Jurkat, Clone E6-1 (cell line): ENCODE results near the gene PRRT4.

Experiments
- DNase-seq: peaks from one replicate; pipeline ENCODE4 v3.0.0-alpha.2; 2011; ENCODE audit warnings: low read depth, low spot score
- H3K4me3 ChIP-seq: 2 replicates; pipeline ENCODE4 v1.5.1; 2011; ENCODE audit warnings: mild to moderate bottlenecking, low read length, control low read depth, moderate library complexity

Gene PRRT4

DNA sequence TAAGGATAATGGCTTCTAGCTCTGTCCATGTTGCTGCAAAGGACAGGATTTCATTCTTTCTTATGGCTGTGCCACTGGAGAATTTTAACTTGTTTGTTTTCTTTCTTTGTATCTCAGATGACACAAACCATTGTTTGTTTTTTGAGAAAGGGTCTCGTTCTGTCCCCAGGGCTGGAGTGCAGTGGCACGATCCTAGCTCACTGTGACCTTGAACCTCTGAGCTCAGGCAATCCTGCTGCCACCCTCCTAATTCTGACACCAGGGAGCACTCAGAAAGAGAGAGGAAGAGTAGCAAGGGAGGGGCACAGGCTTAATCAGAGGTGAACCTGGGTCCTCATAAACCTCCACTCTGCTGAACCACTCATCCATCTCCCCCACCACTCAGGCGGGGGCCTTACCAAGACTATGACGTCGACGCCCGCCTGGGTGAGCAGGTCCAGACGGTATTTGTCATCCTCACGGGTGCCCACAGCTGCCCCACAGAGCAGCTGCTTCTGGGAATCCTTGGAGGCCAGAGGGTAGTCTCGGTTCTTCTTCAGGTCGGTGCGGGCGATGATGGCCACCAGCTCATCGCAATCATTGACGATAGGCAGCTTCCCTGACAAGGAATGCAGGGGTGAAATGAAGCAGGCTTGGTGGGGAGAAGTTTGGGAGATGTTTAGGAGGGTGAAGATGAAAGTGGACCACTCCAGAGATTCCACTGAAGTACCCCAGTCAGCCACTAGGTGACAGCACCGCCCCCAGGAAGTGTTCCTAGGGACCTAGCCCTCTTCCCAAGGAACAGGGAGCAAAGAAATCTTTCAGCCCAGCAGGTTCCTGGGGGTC, 36.7 kb upstream of the PRRT4 start:
- DNase-seq, result no peak
- no peak overlapping the region for H3K4me3 ChIP-seq

DNA sequence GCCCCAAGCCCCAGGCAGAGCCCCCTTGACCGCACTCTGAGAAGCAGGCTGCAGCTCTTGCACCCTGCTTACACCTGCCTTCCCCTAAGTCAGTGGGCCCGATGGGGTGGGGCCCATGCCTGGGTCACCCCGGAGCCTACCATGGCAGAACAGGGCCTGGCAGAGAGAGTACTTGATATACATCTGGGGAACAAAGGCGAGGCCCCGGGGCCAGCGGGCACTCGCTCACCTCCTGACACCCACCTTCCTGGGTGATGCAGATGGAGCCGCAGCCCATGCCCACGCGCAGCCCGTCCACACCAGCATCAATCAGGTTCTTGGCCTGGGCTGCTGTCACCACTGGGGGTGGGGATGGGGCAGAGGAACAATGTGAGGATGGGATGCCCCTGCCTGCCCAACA, 34.9 kb upstream of the PRRT4 start:
- no peak for DNase-seq
- H3K4me3 ChIP-seq, result no peak overlapping the region

DNA sequence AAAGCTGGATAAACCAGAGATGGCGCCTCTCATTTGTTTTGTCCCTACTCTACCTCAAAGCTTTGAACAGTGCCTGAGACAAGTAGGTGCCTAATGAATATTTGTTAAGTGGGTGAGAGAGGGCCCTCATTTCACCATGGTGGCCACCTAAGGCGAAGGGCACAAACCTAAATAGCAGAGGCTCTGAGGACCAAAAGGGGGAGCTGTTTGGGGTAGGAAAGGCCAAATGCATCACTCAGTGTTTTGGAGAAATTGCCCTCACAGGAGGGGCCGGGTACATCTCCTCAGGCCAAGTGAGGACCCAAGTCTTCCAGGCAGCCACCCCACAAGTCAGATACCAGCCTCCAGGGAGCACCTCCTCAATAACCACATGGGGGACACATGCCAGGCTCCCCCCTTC, 34.3 kb upstream of the PRRT4 start:
- DNase-seq, result no peak
- no peak overlapping the region for H3K4me3 ChIP-seq

DNA sequence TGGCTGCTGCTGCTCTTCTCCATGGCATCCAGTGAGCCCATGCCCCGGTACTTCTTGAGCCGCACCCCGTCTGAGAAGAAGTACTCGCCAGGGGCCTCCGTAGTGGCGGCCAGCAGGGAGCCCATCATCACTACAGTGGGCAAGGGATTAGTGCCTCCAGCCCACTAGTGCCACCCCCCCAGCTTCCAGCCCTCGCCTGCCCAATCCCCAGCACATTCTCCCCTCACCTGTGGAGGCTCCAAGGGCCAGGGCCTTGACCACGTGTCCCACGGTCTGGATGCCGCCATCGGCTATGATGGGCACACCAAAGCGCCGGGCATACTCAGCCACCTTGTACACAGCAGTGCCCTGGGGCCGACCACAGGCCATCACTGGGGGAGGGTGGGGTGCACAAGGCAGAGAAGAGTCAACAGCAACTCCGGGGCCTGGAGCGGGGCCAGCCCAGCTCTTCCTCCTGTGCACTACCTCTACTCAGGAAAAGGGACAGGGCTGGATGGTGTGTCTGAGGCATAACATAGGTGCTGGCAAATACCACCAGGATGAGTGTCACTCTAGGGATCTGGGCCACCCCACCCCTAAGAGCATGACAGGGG, 33.5 kb upstream of the PRRT4 start:
- DNase-seq, result no peak
- no peak overlapping the region for H3K4me3 ChIP-seq

DNA sequence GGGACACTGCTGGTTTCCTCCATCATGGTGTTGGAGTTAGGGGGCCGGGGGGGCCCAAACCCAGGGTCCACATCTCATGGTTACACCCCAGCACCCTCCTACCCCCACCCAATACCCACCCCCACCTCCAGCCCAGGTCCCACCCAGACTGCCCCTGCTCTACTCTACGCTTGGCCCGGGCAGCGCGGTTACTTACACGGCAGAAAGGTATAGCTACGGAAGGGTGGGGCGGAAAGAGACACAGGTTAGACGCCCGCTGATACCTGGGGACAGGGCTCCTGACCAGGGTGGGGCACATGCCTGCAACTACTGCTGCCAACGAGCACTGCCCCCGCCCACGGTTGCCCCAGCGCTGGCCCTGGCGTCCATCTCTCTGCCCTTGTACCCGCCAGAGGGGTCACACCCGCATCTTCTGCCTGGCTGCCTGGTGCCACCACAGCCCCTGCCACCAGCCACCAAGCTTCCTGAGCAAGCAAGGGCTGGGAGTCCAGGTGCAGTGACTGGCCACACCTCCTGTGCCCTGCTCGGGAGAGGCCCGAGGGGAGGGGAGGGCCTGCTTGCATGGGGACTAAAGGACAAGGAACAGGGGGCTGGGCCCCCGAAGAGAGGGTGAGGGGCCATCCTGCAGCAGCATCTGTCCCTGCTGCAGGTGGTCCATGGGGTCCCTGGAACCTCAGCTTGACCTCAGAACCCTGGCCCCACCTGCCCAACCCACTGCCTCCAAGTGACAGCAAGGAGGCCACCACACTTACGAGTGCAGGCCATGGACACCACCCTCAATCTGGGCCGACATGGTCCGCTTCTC, 32.2 kb upstream of the PRRT4 start:
- no peak for DNase-seq
- no peak overlapping the region for H3K4me3 ChIP-seq

DNA sequence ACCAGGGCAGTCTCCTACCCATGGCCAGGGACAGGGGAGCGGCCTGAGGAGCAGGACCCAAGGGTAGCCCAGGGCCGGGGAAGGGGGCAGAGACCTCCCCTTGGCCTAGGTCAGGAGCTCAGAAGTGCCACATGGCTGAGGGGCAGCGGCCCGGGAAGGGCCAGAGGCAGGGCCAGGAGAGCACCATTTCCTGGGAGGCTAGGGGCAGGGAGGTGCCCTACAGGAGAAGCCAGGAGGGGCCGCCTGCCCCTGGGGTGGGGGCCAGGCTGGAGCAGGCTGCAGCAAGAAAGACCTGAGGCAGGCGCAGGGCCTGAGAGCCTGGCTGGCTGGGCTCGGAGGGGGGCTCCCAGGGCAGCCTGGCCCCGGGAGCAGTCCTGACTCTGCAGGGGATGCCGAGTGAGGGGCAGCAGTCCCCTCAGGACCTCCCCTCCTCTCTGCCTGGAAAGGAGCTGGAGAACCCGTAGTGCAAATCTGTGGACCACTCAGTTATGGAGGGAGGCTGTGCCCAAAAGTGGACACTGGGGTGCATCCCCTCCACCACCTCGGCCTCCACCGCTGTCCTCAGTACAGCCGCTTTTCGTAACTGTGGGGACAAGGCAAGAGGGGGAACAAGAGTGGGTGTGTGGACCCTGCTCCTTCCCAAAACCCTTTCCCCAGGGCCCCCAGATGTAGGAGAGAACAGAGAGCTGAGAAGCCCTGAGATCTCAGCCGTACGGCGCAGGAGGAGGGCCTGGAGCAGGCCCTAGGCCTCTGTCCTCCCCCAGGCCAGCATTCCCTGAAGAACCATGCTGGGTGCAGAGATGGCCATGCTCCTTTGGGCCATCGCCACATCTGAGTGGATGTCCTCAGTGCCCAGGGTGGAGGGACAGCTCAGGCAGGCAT, 31.2 kb upstream of the PRRT4 start:
- DNase-seq, result no peak
- H3K4me3 ChIP-seq, result no peak overlapping the region

DNA sequence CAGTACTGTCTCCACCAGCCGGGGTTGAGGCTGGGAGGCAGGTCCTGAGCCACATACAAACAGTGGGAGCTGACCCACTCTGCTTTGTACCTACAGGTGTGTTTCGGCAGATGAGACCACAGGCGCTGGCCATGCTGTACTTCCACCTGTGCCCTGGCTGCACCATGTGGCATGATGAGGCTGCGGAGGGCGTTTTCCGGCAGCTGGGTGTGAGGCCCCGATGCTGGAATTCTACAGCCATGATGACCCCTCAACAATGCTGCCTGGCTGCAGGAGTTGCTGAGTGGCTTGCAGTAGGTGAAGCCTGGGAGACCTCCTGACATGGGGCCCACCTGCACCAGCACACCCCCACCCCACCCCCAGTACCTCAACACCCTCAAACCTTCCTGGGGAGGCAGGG, 30.3 kb upstream of the PRRT4 start:
- no peak overlapping the region for H3K4me3 ChIP-seq
- DNase-seq, result no peak

DNA sequence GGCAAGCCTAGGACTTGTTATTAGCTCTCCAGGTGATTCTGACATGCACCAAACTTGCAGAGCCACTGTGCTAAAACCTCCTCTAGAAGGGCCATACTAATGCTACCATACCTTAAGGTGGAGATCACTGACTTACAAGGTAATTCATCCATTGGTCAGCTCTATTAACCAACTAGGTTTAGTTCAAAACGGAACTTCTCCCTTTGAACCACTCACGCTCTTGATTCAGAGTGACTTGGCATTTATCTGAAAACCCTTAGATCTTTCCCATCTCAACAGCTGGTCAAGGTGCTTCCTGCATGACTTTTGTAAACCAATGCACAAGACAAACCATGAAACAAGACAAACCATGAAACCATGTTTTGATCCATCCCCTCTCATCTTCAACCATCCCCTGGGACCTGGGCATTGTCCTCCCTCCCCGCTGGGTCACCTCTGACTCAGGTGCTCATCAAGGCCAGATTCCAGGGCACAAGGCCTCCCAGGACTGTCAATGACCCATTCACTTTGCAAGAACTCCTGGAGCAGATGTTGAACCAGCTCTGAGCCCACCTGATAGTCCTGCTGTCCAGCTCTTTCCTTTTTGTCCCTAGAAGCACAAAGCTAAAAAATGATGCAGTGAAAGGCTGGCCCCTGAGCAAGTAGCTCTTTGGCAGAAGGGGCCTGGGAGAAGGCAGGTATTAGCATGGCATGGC, 29.5 kb upstream of the PRRT4 start:
- no peak overlapping the region for H3K4me3 ChIP-seq
- DNase-seq, result no peak

DNA sequence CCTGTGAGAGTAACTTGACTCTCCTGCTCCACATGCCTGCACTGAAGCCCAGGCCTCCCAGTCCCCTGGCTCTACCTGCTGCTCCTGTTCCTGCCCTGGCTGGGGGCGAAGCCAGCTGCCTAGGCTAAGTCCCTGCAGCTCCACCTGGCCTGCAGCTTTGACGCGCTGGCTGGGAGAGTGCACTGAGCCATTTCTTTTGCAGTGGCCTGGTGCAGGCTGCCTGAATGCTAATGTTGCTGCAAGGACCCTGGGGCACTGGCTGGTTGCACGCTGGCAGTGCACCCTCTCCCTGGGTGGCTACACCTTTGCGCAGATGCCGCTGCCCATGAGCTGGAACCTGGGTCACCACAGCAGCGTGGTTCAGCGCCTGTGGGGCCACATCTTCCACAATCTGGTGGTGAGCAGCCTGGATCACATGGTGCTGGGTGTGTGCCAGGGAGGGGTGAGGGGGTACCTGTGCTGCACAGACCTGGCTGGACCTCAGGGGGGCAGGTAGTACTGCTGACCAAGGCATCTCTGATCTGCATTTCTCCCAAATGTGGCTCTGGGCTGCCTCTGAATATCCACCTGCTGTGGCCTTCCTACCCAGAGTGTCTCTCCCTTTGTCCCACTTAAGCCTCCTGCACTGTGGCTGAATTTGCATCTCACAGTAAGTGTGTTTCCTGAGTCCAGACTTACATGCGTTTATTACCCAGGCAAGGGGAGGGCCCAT, 28.3 kb upstream of the PRRT4 start:
- H3K4me3 ChIP-seq, result no peak overlapping the region
- DNase-seq, result no peak

DNA sequence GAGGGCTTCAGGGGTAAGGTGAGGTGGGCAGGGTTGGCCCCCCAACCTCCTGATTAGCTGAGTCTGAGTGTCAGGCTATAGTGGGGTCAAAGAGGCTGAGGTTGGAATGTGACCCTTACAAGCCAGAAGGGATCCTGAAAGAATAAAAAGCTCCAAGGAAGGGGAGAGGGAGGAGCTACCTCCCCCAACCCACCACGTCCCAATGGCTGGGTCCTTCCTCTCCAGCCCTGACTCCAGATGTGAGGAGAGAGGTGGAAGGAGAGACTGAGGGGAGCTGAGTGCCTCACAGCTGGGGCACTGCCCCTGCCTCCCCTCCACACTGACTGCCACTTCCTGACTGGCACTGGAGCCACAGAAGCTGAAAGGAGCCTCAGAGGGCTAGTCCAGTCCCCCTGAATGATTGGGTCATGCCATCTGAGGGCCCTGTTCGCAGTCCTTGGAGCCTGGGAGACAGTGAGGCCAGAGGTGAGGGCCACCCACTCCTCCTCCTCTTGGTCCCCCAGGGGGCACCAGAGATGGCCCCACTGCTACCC, 27.7 kb upstream of the PRRT4 start:
- DNase-seq, result no peak
- H3K4me3 ChIP-seq, result no peak overlapping the region

DNA sequence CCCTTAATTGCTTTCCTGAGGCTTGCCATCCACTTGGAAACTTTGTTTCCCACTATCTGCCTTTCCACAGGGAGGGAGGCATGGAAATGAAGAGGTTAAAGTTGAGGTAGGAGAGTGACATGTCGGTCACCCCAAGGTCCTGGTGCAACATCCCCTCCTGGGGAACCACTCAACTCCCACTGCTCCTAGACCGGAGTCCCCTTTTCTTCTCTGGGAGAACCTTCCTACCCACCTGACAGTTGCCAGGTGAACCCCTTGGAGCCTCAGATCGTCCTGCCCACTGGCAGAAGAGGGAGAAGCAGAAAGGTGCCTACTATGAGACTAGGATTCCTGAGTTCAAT, 26.6 kb upstream of the PRRT4 start:
- no peak overlapping the region for H3K4me3 ChIP-seq
- no peak for DNase-seq

DNA sequence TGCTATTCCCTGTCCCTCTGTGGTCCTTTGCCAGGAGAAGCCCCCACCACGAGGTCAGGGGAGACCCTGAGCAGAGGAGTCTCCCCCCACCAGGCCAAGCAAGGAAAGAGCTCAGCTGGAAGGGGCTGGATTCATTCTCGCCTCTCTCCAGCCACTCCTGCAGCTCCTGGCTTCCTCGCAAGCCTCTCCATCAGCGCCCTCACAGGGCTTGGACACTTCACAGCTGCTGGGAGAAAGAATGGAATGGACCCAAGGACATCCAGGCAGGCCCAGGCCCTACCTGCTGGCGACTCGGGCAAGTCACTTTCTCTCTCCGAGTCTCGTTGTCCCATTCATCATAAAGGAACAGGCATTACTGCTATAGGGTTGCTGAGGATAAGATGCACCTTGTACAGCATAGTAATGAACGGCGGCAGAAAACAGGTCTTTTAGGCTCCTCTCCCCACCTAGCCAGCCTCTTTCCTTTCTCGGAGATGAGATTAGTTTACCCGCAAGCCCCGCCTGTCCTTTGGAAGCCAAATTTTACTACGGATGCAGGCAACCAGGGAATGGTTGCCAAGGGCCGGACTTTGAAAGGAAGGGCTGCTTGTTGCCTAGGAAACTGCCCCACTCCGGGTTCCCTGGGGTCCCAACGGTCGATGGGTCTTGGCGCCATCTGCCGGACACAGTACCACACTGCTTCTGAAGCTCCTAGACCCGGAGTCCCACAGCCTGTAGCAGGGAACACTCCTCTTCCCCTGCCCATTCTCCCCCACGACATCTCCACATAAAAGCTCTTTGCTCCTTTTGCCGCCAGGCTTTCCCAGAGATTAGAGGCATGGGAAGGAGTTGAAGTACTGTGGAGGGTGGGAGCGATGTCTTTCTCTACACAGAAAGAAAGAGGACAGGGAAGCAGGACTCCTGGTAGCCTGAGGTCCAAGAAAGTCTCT, 26.0 kb upstream of the PRRT4 start:
- DNase-seq, result no peak
- no peak overlapping the region for H3K4me3 ChIP-seq

DNA sequence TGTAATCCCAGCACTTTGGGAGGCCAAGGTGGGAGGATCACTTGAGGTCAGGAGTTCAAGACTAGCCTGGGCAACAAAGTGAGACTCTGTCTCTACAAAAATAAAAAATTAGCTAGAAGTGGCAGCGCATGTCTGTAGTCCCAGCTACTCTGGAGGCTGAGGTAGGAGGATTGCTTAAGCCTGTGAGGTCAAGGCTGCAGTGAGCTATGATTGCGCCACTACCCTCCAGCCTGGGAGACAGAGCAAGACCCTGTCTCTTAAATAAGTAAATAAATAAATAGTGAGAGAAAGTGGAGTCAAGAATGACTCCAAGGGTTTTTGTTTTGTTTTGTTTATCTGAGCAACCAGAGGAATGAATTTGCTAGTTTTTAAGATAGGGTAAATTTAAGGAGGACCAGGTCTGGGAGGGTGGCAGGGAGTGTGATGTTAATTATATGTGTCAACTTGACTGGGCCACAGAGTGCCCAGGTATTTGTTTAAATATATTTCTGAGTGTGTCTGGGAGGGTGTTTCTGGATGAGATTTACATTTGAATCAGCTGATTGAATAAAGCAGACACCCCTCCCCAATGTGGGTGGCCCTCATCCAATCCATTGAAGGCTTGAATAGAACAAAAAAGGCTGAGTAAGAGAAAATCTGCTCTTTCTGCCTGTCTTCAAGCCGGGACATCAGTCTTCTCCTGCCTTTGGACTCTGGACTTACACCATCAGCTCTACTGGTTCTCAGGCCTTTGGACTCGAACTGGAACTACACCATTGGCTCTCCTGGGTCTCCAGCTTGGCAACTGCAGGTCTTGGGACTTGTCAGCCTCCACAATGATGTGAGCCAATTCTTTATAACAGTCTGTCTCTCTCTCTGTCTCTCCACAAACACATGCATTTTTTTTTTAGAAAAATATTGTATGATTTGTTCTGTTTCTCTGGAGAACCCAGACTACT, 24.8 kb upstream of the PRRT4 start:
- DNase-seq, result no peak
- no peak overlapping the region for H3K4me3 ChIP-seq

DNA sequence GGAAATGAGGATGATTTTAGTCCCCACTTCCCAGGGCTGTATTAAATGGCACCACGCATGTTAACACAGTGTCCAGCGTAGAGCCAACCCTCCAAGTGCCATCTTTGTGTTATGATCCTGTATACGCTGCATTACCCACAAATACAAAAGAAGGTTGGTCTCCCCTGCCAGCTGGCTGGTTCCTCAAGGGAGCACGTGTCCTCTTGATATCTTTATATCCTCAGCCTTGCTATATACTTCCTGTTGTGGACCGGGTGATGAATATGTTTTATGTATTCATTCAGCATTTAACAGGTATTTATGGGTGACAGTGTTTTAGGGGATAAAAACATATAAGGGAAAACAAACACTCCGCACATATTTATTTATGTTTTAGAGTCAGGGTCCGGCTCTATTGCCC, 23.2 kb upstream of the PRRT4 start:
- H3K4me3 ChIP-seq, result no peak overlapping the region
- DNase-seq, result no peak

DNA sequence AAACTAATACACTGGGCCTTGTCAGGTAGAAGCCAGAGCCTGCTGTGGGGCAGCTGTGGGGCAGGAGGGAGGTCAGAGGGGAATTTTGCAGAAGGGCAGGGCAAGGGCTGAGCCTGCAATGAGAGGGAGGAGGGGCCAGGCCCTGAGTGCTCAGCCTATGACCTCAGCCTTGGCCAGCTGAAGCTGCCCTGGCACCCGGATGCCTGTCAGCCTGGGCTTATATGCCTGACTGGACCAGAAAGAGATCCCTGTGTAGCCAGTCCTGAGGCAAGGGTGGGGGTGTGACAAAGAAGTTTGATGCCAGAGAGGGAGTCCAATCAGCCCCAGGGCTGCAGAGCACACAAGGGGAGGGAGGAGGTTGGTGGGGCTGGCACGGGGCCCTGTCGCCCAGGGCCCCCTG, 22.3 kb upstream of the PRRT4 start:
- H3K4me3 ChIP-seq, result no peak overlapping the region
- DNase-seq, result no peak

DNA sequence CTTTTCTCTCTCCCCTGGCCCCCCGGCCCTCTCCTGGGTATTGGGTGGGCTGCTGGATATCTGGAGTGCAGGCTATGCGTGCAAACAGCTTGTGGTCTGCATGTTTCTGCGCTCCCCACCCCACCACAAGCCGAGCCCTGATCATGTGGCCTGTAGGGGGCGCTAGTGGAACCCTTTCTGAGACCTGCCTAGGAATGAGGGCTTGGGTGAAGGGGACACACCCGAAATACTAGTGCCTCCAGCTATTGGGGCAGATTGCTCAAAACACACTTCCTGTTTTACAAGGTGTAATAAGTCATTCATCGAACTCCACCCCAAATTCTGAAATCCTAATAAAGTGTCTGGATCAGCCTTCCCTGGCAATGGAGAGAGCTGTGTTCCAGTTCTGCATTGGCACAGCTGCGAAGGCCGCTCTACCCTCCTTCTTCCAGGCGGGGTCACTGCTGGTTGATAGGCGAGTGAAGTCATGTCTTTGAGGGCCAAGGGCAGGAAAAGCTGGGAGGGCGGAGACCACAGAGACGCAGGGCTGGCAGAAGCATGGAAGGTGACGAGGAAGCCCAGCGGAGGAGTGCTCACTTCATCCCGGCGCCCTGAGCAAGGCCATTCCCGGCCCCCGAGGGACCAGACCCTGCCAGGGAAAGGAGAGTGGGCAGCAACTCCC, 19.8 kb upstream of the PRRT4 start:
- no peak for DNase-seq
- H3K4me3 ChIP-seq, result no peak overlapping the region
